Stimulated activated CD4-positive, alpha-beta T cell treated with anti-CD3 and anti-CD28 coated beads, Interleukin-12 subunit alpha, Interleukin-12 subunit beta, amount 100 ng/mL, for 48 hours (primary cell): Measurements from ENCODE around the gene BET1.

ENCODE experiments used
- DNase-seq, 3 donors: peaks; one replicate each; pipeline ENCODE4 v3.0.0-alpha.2; 2020; ENCODE audit warnings: low read depth in 2 of 3, low spot score in 1 of 3

The BET1 gene

DNA sequence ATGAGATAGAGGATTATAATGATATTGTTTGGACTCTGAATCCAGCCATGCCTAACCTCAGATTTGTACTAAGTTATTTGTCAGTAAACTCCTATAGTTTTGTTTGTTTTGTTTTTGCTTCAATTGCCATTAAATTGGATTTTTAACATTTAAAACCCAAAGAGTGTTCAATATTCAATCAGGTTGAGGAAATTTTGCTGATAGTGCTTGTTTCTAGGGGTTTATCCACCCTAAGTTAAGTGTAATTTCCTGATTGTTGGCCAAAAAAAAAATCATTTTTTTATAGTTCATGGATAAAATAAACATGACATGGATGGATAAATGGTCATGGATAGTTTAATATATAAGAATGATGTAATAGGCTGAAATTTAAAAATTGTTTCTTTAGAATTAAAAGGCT is 11.4 kb upstream of the BET1 start:
- DNase-seq, result no peak

DNA sequence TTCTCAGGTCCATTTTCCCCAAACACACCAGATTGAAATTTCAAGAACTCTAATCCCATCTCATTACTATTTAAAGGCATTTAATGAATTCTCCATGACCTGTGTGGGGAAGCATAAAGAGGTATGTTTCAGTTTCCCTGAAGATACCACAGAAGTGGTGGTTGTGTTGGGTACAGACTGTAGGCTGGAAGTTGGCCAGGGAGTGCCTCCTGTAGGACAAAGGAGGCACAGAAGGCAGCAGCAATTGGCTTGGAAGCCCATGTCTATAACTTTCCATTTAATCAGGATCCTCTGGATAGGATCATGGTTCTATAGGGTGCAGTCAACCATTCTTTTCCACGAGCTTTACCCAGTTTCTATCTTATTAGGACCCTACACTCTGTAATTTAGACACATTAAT is 8.6 kb upstream of the BET1 start:
- no peak for DNase-seq

DNA sequence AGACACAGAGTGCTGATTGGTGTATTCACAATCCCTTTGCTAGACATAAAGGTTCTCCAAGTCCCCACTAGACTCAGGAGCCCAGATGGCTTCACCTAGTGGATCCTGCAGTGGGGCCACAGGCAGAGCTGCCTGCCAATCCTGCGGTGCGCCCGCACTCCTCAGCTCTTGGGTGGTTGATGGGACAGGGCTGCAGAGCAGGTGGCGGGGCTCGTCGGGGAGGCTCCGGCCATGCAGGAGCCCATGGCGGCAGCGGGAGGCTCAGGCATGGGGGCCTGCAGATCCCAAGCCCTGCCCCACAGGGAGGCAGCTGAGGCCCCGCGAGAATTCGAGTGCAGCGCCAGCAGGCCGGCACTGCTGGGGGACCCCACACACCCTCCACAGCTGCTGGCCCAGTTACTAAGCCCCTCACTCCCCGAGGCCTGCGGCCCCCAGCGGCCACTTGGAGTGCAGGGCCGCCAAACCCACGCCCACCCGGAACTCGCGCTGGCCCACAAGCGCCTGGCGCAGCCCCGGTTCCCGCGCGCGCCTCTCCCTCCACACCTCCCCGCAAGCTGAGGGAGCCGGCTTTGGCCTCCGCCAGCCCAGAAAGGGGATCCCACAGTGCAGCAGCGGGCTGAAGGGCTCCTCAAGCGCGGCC is 7.7 kb upstream of the BET1 start:
- DNase-seq, result no peak

DNA sequence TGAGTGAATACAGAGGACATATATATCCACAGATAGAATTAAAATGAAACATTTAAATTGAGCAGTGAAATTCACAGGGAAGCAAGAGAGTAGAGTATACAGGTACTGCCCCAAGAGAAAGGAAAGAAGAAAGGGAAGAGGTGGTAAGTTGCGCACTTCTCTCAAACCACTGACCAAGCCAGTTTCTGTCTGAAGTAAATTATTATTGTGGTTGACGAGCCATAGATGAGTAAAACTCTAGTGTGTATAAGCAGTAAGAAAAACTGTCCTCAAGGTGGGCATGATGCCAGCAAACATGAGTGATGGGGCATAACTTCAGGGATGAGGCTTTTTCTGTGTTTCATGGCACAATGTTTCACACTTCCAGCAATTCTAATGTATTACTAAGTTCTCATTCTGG is 4.4 kb upstream of the BET1 start:
- DNase-seq, result no peak

DNA sequence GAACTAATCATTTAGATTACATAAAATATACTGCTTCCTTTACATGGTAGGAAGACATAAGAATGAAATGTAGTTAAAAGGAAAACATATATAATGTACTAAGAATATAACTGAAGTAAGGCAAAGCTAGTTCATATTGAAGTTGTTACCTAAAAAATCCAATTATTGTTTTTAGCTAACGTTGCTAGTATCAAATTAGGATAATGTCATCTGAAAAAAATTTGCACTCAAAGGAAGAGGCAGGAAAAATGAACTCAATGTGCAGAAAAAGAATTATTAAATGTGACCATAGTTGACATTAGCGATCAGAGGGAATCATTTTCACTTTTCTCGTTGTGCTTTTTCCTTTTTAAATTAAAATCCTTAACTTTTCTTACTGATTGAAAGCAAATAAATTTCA is 1.6 kb upstream of the BET1 start:
- DNase-seq, result no peak

DNA sequence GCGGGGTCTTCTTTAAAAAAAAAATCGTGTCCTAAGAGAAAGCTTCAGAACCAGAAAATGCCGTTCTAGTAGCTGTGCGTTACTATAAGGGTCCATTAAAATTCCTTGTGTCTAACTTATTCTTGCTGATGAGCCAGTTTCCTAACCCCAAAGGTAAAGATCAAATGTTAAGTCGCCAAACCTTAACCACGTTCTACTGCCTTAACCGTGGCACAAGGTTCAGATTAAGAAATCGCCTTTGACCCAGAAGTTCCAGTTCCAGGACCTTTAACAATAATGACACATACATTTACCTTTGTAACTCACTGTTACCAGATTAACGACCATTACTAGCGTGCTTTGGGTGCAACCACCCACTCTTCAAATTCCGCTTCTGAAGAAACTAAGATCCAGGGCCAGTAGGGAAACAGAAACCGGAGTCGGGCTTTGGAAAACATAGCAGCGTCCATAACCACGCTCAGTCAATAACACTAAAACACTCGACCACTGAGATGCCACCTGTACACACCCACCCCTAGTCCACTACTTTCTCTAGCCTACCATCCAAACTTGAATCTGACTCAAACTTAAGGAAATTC is 620 bp downstream of the BET1 start:
- DNase-seq, result no peak

DNA sequence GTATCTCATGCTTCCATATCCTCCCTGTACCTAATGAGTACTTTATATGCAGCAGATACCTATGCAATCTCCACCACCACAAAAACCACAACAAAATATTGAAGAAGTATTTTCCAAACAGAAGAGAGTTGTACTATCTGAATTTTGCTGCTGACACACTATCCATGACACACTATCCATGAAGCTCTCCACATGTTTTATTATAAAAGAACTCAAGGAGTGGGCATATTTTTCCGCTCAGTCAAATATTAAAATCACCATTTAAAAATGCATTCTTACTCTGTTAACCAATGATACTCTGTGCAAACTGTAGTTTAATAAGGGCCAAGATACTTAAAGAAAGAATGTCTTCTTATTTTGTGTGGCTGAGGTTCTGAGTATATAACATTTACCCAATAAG is 2.8 kb downstream of the BET1 start:
- DNase-seq, result no peak

DNA sequence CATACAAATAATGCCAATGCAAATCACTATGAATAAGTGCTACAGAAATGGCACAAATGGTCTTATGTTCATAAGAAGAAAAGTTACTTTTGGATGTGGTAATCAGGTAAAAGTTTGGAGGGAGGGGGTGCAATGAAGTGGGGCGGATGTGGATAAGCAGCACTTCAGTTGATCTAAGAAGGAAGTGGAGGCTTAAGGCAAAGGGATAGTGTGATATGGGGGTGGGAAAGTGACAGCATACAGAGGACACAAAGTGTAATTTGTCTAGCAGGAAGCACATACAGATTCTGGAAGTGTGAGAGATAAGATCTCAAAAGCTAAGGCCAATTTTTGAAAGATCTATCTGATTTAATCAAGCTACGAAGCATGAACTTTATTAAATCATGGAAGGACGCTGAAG is 6.3 kb downstream of the BET1 start:
- DNase-seq, result no peak

DNA sequence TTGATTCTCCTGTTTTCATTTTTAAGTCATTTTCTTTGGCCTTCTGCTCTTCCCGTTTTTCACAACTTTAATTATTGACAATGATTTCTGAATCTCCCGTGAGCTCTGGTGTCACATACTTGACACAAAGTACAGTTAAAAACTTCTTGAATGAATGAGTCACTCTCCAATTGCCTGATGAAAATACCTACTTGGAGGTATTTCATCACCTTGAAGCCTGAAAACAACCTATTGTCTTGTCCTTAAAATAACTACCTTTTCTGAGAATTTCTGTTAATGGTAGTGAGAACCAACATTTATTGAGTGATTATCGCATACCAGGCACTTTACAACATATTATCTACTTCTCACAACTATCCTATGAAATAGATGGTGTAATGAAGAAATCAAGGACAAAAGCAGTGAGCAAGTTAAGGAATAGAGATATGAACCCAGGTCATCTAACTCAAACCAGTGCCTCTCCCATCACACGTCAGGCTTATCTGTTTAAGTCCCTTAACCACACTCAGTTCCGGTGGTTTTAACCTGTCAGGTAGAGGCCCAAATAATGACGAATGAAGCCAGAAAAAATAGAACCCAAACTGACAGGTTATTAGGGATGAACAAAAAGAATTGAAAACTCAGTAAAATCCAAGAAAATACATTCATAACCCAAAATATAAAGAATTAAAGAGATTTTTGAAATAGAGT is 11.6 kb downstream of the BET1 start:
- no peak for DNase-seq

DNA sequence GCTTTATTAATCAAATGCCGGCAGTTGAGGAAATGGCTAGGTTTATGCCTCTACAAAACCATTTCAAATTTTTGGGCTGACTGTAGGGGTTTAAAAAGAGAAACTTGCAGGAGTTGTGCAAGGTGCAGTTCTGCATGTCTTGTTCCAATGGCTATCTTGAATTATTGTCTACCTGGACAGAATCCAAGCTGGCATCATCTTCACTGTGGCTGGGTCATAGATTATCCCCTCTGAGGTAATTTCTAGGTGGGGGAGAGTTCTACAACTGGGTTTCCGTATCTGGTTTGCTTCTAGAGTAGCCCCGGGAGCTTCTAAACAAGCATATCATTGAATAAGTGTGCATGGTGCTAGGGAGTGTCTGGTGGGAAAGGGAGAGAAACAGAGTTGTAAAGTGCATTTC is 16.9 kb downstream of the BET1 start:
- DNase-seq, result no peak

DNA sequence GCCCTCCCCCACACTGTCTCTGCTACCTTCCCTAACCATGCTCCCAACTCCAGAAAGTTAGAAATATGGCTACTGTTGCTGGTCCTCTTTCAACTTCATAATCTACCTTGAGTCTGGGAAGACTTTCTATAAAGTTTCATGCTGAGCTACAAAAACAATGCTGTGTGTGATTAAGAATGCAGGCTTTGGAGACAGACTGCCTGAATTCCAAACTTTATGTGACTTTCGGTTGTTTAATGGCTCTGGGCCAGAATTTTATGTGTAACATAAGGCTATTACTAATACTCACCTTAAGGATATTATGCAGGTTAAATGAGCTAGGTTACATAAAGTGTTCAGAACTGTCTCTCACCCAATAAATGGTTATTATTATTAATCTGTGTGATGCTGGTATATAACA is 19.1 kb downstream of the BET1 start:
- no peak for DNase-seq

DNA sequence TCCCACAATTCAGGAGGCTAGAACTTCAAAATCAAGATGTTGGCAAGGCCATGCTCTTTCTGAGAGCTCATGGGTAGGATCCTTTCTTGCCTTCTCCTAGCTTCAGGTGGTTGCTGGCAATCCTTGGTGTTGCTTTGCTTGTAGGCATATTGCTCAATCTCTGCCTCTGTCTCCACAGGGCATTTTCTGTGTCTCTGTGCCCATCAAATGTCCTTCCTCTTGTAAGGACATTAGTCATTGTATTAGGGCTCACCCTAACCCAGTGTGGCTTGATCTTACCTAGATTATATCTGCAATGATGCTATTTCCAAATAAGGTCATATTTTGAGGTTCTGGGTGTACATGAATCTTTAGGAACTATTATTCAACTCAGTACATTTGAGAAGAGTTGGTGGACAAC is 20.1 kb downstream of the BET1 start:
- no peak for DNase-seq

DNA sequence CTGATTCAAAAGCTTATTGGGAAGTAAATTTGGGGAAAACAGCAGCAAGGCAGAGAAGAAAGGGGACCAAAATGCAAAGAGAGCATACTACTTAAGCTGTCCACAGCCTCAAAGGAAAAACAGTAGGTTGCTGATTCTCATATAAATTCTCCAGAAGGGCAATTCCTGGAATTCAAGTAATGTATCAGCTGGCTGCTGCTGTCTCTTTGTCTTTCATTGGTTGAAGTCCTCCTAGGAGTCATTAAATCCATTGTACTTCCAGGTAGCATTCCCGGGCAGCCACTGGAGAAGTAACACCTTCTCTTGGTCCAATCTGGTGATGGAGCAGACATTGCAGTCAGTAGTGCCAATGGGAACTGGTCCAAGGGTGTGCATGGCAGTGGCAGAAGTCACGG is 22.7 kb downstream of the BET1 start:
- no peak for DNase-seq

DNA sequence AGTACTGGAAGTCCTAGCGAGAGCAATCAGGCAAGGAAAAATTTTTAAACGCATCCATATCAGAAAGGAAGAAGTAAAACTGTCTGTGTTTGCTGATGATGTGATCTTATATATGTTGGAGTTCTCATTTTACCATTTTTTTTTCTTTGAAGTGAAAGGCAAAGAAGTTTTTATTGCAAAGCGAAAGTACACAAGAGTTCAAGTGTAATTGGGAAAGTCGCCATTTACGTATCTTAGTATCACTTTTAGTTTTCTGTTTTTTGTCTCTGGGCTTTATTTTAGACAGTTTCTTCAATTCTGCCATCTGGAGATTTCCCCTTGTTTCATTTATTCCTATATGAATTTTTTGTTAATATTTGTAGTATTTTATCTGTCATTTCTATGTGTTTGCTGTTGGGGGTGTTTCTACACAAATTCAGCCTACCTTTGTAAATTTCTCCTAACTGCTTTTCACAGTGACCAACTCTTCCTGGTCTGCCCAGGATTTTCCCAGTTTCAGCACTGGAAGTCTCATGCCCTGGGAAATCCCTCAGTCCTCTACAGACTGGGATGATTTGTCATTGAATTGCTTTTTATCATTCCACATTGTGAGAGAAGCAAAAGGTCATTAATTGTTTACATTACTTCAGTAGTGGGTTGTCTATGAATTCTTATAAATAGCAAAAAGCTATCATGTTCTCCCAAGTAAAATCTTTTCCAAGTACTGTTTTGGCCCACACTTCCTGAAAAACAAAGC is 23.2 kb downstream of the BET1 start:
- no peak for DNase-seq

DNA sequence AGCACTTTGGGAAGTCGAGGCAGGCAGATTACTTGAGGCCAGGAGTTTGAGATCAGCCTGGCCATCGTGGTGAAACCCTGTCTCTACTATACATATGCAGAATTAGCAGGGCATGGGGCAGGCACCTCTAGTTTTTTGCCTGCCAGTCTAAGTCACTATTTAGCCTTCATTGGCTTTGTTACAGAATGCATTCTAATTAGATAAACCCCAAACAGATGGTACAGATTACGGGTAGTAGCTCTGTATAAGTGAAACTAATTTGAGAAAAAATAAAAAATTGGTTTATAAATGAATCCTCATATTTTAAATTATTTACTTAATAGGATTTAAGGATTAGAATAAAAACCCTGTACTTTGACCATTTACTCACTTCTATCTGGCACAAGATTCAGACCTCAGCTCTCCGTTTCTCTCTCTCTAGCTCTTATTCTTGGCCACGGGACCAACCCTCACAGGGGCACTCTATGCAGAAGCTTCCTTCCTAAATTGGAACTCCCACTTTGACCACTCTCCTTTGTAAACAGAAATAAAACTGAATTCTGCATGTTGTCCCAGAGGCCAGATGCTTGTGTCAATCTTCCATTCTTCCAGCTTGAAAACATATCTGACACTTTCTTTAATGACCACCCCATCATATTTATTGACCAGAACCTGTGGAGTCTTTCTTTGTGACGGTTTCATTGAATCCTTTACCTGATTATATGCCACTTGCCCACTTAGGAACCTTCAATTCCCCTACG is 26.8 kb downstream of the BET1 start:
- DNase-seq, result no peak

DNA sequence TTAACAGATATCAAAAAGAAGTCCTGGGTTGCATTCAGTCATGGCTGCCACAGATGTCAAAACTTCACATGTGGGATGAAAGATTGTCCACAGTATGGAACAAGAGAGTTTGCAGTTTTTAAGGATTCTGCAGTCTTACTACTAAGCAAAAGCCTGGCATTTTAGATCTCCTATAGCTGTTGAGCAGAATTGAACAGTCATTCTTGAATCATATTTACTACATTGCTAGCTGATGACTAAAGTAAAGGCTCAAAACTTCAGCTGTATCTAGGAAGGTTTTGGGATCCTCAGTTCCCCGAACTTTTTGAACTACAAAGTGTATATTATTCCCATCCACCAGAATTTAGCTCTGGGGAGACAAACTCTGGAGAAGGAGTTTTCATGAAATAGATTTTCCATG is 31.0 kb downstream of the BET1 start:
- DNase-seq, result no peak

DNA sequence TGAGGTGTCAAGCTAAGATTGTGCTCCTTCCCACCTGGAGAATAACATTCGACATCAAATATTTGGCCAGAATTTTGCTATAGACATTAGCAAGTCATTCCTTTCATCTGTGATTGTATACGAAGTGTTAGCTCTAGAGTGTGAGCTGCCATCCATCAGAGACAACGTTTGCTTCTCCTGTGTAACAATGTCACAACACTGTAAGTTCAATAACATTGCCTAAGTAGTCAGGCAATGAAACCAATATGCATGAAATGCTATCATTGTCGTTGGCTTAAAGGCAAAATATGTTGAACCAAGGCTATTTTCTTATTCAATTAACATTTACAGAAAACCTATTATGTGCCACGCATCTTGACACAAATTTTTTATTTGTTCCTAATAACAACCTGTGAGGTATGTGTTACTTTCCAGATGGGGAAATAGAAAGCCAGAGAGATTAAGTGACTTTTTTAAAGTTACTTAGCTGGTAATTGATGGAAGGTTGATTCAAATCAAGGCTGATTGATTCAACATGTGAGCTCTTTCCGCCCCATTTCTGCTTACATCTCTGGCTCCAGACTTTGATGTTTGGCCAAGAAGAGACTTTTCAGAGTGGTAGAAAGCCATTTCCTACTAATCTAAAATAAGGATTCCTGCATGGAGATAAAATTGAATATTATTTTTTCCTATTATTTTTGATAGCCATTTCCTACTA is 32.0 kb downstream of the BET1 start:
- no peak for DNase-seq

DNA sequence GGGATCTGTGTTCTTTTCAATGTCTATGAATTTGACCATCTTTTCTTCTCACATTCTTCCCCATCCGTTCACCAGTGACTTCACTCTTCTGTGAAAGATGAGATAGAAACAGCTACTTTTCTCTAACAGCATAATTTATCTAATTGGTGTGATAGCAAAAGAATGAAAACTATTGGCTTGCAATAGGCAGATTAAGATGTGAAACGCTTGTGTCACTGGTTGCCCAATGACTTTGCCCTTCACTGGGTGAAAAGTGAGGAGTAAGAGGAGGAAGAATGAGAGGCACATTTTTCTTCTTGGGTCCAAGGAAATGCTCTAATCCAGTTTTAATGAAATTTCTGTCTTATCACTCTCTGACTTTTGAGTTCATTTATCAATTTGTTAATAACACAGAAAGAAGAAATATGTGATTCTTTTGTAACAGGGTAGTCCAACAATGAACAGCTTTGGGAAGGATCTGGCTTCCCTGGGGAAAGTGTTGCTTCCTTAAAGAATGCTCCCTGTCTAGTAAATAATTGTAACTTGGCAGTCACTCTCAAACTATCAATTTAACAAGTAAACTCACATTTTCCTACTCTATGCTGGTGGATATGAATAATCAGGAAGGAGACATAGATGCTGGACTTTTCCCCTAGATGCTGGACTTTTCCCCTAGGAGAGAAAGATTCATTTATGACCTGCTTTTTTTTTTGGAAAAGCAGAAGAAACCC is 35.1 kb downstream of the BET1 start:
- no peak for DNase-seq

DNA sequence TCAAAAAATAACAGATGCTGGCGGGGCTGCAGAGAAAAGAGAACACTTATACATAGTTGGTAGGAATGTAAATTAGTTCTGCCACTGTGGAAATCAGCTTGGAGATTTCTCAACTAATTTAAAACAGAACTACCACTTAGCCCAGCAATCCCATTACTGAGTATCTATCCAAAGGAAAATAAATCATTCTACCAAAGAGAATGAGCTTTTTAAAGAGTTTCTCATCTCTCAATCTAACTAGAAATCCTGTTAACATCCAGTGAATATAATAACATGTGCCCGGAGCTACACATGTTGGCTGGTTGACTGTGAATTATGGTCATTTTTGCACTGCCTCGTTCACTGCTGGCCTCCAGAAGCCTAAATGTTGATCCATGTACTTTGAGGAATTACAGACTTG is 39.3 kb downstream of the BET1 start:
- no peak for DNase-seq

DNA sequence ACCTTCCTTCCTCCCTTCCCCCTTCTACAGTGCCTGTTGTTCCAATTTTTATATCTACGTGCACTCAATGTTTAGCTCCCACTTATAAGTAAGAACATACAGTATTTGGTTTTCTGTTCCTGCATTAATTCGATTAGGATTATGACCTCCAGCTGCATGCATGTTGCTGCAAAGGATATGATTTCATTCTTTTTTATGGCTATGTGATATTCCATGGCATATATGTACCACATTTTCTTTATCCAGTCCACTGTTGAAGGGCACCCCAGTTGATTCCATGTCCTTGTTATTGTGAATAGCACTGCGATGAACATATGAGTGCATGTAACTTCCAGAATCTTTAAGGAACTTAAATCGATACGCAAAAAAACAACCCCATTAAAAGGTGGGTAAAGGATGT is 39.9 kb downstream of the BET1 start:
- DNase-seq, result no peak
